ENCODE data around the gene MEF2A.
A peak's percentile ranks its signal among the peaks of the same experiment; 100 is the strongest.

Gene MEF2A

GRCh38 chr15:99564221-99565048, 1.3 kb upstream of the MEF2A start:
- no peak for DNase-seq

- no peak for DNase-seq
Observed at GRCh38 chr15:99565049-99565298, 810 bp upstream of the MEF2A start.

GRCh38 chr15:99566157-99566897, 543 bp downstream of the MEF2A start:
- peak; percentile 13 for DNase-seq

GRCh38 chr15:99568625-99569352, 3.0 kb downstream of the MEF2A start:
- DNase-seq, result no peak

- no peak for DNase-seq
Observed at GRCh38 chr15:99571299-99571698, 5.5 kb downstream of the MEF2A start.

- DNase-seq, result no peak
Observed at GRCh38 chr15:99574048-99574447, 8.3 kb downstream of the MEF2A start.

GRCh38 chr15:99574502-99574901, 8.7 kb downstream of the MEF2A start:
- no peak for DNase-seq

GRCh38 chr15:99578809-99579208, 13.0 kb downstream of the MEF2A start:
- DNase-seq, result no peak

- DNase-seq, result no peak
Observed at GRCh38 chr15:99580076-99580475, 14.3 kb downstream of the MEF2A start.

GRCh38 chr15:99582508-99582960, 16.8 kb downstream of the MEF2A start:
- DNase-seq, result no peak

- DNase-seq, result no peak
Observed at GRCh38 chr15:99584081-99584600, 18.4 kb downstream of the MEF2A start.

GRCh38 chr15:99586121-99586520, 20.3 kb downstream of the MEF2A start:
- DNase-seq, result no peak

GRCh38 chr15:99589801-99590200, 24.0 kb downstream of the MEF2A start:
- no peak for DNase-seq

GRCh38 chr15:99590913-99591646, 25.3 kb downstream of the MEF2A start:
- no peak for DNase-seq

- no peak for DNase-seq
Observed at GRCh38 chr15:99592145-99592791, 26.5 kb downstream of the MEF2A start.

- no peak for DNase-seq
Observed at GRCh38 chr15:99593070-99593469, 27.3 kb downstream of the MEF2A start.

- no peak for DNase-seq
Observed at GRCh38 chr15:99594916-99595315, 29.1 kb downstream of the MEF2A start.

GRCh38 chr15:99598296-99598695, 32.5 kb downstream of the MEF2A start:
- DNase-seq, result no peak

GRCh38 chr15:99603828-99604227, 38.0 kb downstream of the MEF2A start:
- no peak for DNase-seq

- no peak for DNase-seq
Observed at GRCh38 chr15:99604865-99605264, 39.1 kb downstream of the MEF2A start.

- DNase-seq, result no peak
Observed at GRCh38 chr15:99605490-99605931, 39.7 kb downstream of the MEF2A start.

- DNase-seq, result no peak
Observed at GRCh38 chr15:99605990-99606389, 40.2 kb downstream of the MEF2A start.
